HG02759 (cell line): ENCODE measurements around the gene PRM3.

Experiments used
- ATAC-seq: cut with Tn5 transposase; IDR thresholded peaks from one replicate; pipeline ENCODE4 v1.9.1; 2021; ENCODE audit warnings: mild to moderate bottlenecking, moderate library complexity; ENCODE audit not compliant: unreplicated experiment

Gene PRM3

GRCh38 chr16:11283820-11284248 lies 10.4 kb upstream of the PRM3 start:
- no peak for ATAC-seq

- no peak for ATAC-seq
Observed at GRCh38 chr16:11280616-11281522, 7.4 kb upstream of the PRM3 start, which contains the start of gene PRM1. TSS of gene PRM1 (minus strand) at chr16:11281330. CDS start at chr16:11281238, 92 bp downstream.

- no peak for ATAC-seq
Observed at GRCh38 chr16:11278681-11279628, 5.5 kb upstream of the PRM3 start.

GRCh38 chr16:11277607-11278337 lies 4.3 kb upstream of the PRM3 start:
- no peak for ATAC-seq

GRCh38 chr16:11276896-11277593 lies 3.6 kb upstream of the PRM3 start:
- ATAC-seq, result no peak

GRCh38 chr16:11276143-11276895 lies 2.9 kb upstream of the PRM3 start, which contains the start of gene PRM2:
TSS of gene PRM2 (minus strand) at chr16:11276480. CDS start at chr16:11276370, 110 bp downstream.
- no peak for ATAC-seq

- ATAC-seq, result no peak
Observed at GRCh38 chr16:11274964-11275363, 1.5 kb upstream of the PRM3 start.

GRCh38 chr16:11273721-11274324 lies 394 bp upstream of the PRM3 start:
- no peak for ATAC-seq

GRCh38 chr16:11272484-11272883 lies 945 bp downstream of the PRM3 start:
- no peak for ATAC-seq

DNA sequence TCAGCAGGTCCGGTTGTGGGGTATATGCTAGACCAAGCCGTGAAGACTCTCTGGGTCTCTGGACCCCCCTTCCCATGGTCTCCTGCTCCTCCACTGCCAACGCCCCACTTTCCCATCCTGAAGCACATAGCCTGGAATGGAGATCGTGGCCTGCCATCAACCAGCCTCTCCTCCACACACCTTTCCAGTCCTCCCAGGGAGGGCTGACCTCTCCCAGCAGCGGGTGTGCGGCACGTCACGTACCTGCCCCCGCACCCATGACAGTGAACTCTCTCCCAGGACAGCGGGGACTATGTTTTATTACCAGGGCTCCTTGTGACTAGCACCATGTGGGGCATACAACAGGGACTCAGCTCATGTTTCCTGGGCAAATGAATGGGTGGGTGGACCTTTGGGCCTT lies 1.8 kb downstream of the PRM3 start:
- ATAC-seq, result no peak

DNA sequence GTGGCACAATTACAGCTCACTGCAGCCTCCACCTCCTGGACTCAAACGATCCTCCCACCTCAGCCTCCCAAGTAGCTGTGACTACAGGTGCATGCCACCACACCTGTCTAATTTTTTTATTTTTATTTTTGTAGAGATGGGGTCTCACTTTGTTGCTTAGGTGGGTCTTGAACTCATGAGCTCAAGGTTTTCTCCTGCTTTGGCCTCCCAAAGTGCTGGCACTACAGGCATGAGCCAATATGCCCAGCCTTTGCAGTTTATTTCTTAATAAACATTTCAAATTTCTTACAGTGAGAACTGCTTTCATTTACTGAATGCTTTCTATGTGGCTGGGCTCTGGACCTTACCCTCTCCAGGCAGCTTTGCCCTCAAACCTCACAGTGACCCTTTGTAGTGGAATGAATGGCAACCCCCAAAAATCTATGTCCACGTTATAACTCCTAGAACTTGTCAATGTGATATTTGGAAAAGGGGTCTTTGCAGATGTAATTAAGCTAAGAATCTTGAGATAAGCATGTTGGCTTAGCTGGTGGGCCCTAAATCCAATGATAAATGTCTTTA lies 2.7 kb downstream of the PRM3 start:
- ATAC-seq, result no peak

DNA sequence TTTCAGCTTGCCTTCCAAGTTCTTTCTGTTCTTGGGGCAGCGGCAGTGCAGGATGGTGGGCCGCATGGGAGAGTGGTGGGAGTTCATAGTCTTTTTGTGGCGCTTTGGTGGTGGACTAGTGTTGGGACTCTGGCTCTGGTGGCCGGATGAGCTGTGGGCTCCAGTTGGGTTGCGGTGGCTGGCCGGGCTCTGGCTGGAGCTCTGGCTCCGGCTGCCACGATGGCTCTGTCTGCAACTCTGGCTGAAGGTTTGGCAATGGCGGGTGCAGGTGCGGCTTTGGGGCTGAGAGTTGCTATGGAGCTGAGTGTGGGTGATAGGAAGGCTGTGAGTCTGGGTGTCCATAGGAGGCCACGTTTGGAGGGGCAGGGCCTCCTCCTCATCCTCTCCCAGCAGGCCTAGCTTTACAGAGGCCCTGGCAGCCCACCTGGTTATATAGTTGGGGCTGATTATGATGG lies 4.5 kb downstream of the PRM3 start, which contains the start of gene TNP2:
TNP2 (minus strand) TSS at position 405 of the 455 bp plus-strand sequence; CDS start at position 342, 63 bp downstream.
- ATAC-seq, result no peak

GRCh38 chr16:11265124-11265523 lies 8.3 kb downstream of the PRM3 start:
- no peak for ATAC-seq

DNA sequence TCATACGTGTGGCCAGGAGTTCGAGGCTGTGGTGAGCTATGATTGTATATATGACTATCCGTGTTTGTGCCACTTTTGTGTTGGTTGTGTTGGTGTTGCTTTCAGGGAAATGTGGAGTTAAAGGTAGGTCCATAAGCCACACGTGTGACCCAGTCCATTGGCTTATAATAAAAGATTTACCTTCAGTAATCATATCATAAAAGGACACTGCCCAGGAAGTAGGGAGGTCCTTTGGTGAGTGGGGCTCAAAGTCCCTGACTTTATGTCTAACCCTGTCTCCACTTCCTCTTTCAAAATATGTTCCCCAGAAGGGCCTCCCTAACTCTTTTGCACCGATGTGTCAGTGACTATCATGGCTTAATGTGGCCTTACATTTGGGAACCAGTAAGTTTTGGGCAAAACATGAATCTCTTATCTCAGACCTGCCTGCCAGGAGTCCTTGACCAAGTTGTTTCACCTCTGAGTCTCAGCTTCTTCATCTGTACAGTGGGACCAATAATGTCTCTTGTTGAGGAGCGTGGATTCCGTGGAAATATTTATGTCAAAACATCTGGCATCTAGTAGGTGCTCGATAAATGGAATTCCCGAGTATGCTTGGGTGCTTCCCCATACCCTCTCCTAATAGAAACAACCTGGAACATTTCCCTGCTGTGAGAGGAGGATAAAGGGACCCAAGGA lies 9.1 kb downstream of the PRM3 start:
- ATAC-seq, result no peak

DNA sequence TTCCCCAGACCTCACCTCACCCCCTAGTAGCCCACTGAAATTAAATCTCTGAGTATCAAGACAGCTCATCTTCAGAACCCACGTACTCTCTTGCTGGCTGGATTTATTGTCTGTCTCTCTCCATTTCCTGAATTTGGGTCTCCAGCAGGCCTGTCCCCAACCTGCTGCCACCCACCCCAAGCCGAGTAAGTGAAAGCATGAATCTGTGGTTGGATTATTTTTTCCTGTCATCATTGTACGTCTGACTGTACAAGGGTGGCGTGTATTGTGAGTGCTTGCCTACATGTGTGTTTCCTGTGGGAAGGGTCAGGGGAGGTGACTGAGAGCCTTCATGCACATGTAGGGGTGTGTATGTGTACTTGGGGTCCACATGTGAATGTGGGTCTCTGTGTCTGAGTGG lies 9.7 kb downstream of the PRM3 start:
- ATAC-seq, result no peak

- no peak for ATAC-seq
Observed at GRCh38 chr16:11262915-11263314, 10.5 kb downstream of the PRM3 start.

- ATAC-seq, result no peak
Observed at GRCh38 chr16:11260596-11260966, 12.8 kb downstream of the PRM3 start.
